WTC11 (cell line): ENCODE results near the gene ANXA2. TPM values are rescaled to one million over a fixed set of nuclear protein-coding genes. Genes with fewer than 3 reads are reported as not detected.

ENCODE experiments used
- ATAC-seq: fragments of 200-7000 bp; cut with Tn5 transposase; 2 replicates; pipeline ENCODE4 v1.10.0; 2021; ENCODE audit warnings: mild to moderate bottlenecking, moderate library complexity
- CTCF ChIA-PET: fragments of 300-600 bp; sonication (Branson Sonifier 250); formaldehyde crosslinking; loops from one replicate; lab custom pipeline; 2021; ENCODE audit warnings: antibody characterized with exemption; lab: Charles Lee
- POLR2A ChIA-PET: fragments of 350-600 bp; sonication (Branson Sonifier 250); formaldehyde crosslinking; loops from one replicate; lab custom pipeline; 2021; ENCODE audit warnings: antibody characterized with exemption; lab: Charles Lee
- DNase-seq: peaks from one replicate; pipeline ENCODE4 v3.0.0; 2021; ENCODE audit warnings: low spot score
- H3K27ac Mint-ChIP-seq: 2 replicates; pipeline ENCODE4 v1.8.0; 2021; ENCODE audit warnings: mixed read lengths
- H3K27me3 Mint-ChIP-seq: 2 replicates; pipeline ENCODE4 v1.8.0; 2021; ENCODE audit warnings: low read depth, mild to moderate bottlenecking, moderate library complexity, mixed read lengths
- H3K36me3 Mint-ChIP-seq: 2 replicates; pipeline ENCODE4 v1.8.0; 2021; ENCODE audit warnings: mixed read lengths
- H3K4me1 Mint-ChIP-seq: 2 replicates; pipeline ENCODE4 v1.8.0; 2022; ENCODE audit warnings: mixed read lengths
- H3K4me3 Mint-ChIP-seq: 2 replicates; pipeline ENCODE4 v1.8.0; 2021; ENCODE audit warnings: mild to moderate bottlenecking, moderate library complexity, mixed read lengths
- H3K9me3 Mint-ChIP-seq: 2 replicates; pipeline ENCODE4 v1.8.0; 2021; ENCODE audit warnings: mixed read lengths
- CREM ChIP-seq: sonication (generic); formaldehyde crosslinking; IDR thresholded peaks from 2 replicates; pipeline ENCODE4 v1.8.1; 2022; ENCODE audit warnings: mild to moderate bottlenecking, missing genetic modification reagents, moderate library complexity
- ETV6 ChIP-seq: sonication (generic); formaldehyde crosslinking; IDR thresholded peaks from 2 replicates; pipeline ENCODE4 v1.8.1; 2022; ENCODE audit warnings: mild to moderate bottlenecking, missing genetic modification reagents
- FOXK1 ChIP-seq: sonication (generic); formaldehyde crosslinking; IDR thresholded peaks from 2 replicates; pipeline ENCODE4 v1.8.0; 2022; ENCODE audit warnings: mild to moderate bottlenecking, moderate library complexity, missing genetic modification reagents
- GABPB1 ChIP-seq: sonication (generic); formaldehyde crosslinking; IDR thresholded peaks from 2 replicates; pipeline ENCODE4 v1.8.1; 2023; ENCODE audit warnings: mild to moderate bottlenecking, missing genetic modification reagents
- JAZF1 ChIP-seq: fragments of 250-450 bp; sonication (Bioruptor Pico); IDR thresholded peaks from 2 replicates; pipeline ENCODE4 v1.9.0; 2021; ENCODE audit warnings: moderate library complexity, mild to moderate bottlenecking, inconsistent platforms
- JUN ChIP-seq: sonication (generic); formaldehyde crosslinking; IDR thresholded peaks from 2 replicates; pipeline ENCODE4 v1.8.0; 2023; ENCODE audit warnings: mild to moderate bottlenecking, missing genetic modification reagents
- MXD4 ChIP-seq: fragments of 250-450 bp; sonication (Bioruptor Pico); IDR thresholded peaks from 2 replicates; pipeline ENCODE4 v1.8.0; 2021; ENCODE audit warnings: mild to moderate bottlenecking, moderate library complexity, borderline replicate concordance
- NFE2L1 ChIP-seq: sonication (generic); formaldehyde crosslinking; IDR thresholded peaks from 2 replicates; pipeline ENCODE4 v1.8.1; 2023; ENCODE audit warnings: missing genetic modification reagents
- NR1H2 ChIP-seq: sonication (generic); formaldehyde crosslinking; IDR thresholded peaks from 2 replicates; pipeline ENCODE4 v1.9.0; 2021; ENCODE audit warnings: mild to moderate bottlenecking, moderate library complexity, missing genetic modification reagents
- NR2C2 ChIP-seq: sonication (generic); formaldehyde crosslinking; IDR thresholded peaks from 2 replicates; pipeline ENCODE4 v1.8.0; 2022; ENCODE audit warnings: mild to moderate bottlenecking, missing genetic modification reagents
- SMAD4 ChIP-seq: sonication (generic); formaldehyde crosslinking; IDR thresholded peaks from 2 replicates; pipeline ENCODE4 v1.8.0; 2022; ENCODE audit warnings: mild to moderate bottlenecking, missing genetic modification reagents
- TP53 ChIP-seq: sonication (generic); formaldehyde crosslinking; IDR thresholded peaks from 2 replicates; pipeline ENCODE4 v1.8.1; 2023; ENCODE audit warnings: mild to moderate bottlenecking, missing genetic modification reagents
- ZBTB21 ChIP-seq: sonication (generic); formaldehyde crosslinking; IDR thresholded peaks from 2 replicates; pipeline ENCODE4 v1.8.1; 2023; ENCODE audit warnings: mild to moderate bottlenecking, missing genetic modification reagents, borderline replicate concordance
- ZNF138 ChIP-seq: sonication (generic); formaldehyde crosslinking; conservative IDR thresholded peaks from 2 replicates; pipeline ENCODE4 v1.8.1; 2022; ENCODE audit warnings: mild to moderate bottlenecking, moderate library complexity, missing genetic modification reagents
- ZNF317 ChIP-seq: sonication (generic); formaldehyde crosslinking; IDR thresholded peaks from 2 replicates; pipeline ENCODE4 v1.8.1; 2023; ENCODE audit warnings: low read depth, mild to moderate bottlenecking, moderate library complexity, missing genetic modification reagents, borderline replicate concordance
- ZNF416 ChIP-seq: fragments of 250-450 bp; sonication (Bioruptor Pico); IDR thresholded peaks from 2 replicates; pipeline ENCODE4 v1.9.0; 2021; ENCODE audit warnings: mild to moderate bottlenecking, inconsistent platforms
- total RNA-seq: library from RNA; stranded (reverse); gene quantifications from 3 replicates; pipeline ENCODE4 v1.2.3, GENCODE V29; 2021
- TF ChIP-seq, protein P1 (sequence below): sonication (generic); formaldehyde crosslinking; IDR thresholded peaks from 2 replicates; pipeline ENCODE4 v1.8.0; 2023; ENCODE audit warnings: missing genetic modification reagents, mild to moderate bottlenecking, borderline replicate concordance
- TF ChIP-seq, protein P2 (sequence below): sonication (generic); formaldehyde crosslinking; IDR thresholded peaks from 2 replicates; pipeline ENCODE4 v1.8.1; 2023; ENCODE audit warnings: mild to moderate bottlenecking, missing genetic modification reagents, borderline replicate concordance
- TF ChIP-seq, protein P3 (sequence below): fragments of 250-450 bp; sonication (Bioruptor Pico); IDR thresholded peaks from 2 replicates; pipeline ENCODE4 v2.1.2; 2022; ENCODE audit warnings: mild to moderate bottlenecking, moderate library complexity
- TF ChIP-seq, protein P4 (sequence below): sonication (generic); formaldehyde crosslinking; IDR thresholded peaks from 2 replicates; pipeline ENCODE4 v1.8.1; 2023; ENCODE audit warnings: mild to moderate bottlenecking, missing genetic modification reagents
- TF ChIP-seq, protein P5 (sequence below): fragments of 250-450 bp; sonication (Bioruptor Pico); IDR thresholded peaks from 2 replicates; pipeline ENCODE4 v1.9.0; 2021; ENCODE audit warnings: moderate library complexity, mild to moderate bottlenecking, inconsistent platforms, borderline replicate concordance

The ANXA2 gene
- total RNA-seq, 1 experiment from 2014 or later = 152 TPM

DNA sequence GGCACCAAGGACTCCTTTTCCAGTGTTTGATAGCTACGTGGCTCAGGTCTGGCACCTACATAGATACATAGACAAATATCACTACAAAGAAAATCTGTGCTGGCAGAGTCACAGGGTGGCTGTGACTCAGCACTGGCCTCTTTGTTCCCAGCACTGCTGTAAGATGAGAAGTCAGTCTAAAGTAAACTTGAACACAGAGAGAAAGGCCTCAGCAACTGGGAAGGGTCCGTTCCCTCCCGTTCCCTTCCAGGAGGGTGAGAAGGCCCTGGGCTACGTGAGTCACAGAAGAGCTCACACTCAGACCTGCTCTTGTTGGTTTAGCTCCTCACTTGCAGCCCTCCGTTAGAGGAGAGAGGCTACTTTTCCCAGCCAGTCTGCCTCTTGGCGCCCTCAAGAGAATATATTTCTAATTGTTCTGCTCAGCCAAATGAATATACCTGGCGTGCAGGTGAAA is 23.1 kb downstream of the ANXA2 start:
- H3K4me1 Mint-ChIP-seq = peaks cover 29% of the 10 kb centered on the region
- no peak overlapping the region for H3K4me3 Mint-ChIP-seq
- CTCF ChIA-PET = interaction anchor here (1.0 to 1.8 kb wide), 4 partner anchors 12 to 146 kb away, joined by 3 to 5 read pairs (median 4); no protein-coding TSS in a partner anchor

DNA sequence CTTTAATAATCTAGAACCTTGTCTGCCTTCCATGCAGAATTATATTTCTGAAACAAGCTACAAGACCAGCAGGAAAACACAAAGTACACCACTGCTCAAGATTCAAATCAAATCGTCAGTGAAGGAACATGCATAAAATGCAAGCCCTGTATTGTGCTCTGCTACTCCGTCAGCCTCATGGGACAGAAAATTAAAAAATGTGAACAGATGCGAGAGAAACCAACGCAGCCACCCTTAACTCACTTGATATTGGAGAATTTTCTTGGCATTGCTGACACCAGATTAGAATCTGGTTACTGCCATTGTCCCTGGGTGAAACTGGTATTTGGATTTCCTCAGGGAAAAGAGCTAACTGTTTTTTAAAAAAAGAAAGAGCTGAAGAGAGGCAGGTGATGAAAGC is 23.6 kb downstream of the ANXA2 start:
- no peak overlapping the region for H3K4me3 Mint-ChIP-seq
- H3K27ac Mint-ChIP-seq = peak overlapping the region; percentile 83
- DNase-seq (no peak), ATAC-seq (no peak)
- no peaks in the 10 kb centered on the region for H3K36me3 Mint-ChIP-seq
- H3K4me1 Mint-ChIP-seq = peaks cover 29% of the 10 kb centered on the region
- no peaks in the 10 kb centered on the region for H3K9me3 Mint-ChIP-seq
- POLR2A ChIA-PET = interaction anchor here (1.1 kb wide), 1 partner anchor 24 kb away, joined by 6 read pairs; no protein-coding TSS in a partner anchor
- H3K27me3 Mint-ChIP-seq = peaks cover 27% of the 10 kb centered on the region
- CTCF ChIA-PET = interaction anchor here (1.0 to 1.8 kb wide), 4 partner anchors 12 to 146 kb away, joined by 3 to 5 read pairs (median 4); no protein-coding TSS in a partner anchor
- TF ChIP-seq, protein P1, sequence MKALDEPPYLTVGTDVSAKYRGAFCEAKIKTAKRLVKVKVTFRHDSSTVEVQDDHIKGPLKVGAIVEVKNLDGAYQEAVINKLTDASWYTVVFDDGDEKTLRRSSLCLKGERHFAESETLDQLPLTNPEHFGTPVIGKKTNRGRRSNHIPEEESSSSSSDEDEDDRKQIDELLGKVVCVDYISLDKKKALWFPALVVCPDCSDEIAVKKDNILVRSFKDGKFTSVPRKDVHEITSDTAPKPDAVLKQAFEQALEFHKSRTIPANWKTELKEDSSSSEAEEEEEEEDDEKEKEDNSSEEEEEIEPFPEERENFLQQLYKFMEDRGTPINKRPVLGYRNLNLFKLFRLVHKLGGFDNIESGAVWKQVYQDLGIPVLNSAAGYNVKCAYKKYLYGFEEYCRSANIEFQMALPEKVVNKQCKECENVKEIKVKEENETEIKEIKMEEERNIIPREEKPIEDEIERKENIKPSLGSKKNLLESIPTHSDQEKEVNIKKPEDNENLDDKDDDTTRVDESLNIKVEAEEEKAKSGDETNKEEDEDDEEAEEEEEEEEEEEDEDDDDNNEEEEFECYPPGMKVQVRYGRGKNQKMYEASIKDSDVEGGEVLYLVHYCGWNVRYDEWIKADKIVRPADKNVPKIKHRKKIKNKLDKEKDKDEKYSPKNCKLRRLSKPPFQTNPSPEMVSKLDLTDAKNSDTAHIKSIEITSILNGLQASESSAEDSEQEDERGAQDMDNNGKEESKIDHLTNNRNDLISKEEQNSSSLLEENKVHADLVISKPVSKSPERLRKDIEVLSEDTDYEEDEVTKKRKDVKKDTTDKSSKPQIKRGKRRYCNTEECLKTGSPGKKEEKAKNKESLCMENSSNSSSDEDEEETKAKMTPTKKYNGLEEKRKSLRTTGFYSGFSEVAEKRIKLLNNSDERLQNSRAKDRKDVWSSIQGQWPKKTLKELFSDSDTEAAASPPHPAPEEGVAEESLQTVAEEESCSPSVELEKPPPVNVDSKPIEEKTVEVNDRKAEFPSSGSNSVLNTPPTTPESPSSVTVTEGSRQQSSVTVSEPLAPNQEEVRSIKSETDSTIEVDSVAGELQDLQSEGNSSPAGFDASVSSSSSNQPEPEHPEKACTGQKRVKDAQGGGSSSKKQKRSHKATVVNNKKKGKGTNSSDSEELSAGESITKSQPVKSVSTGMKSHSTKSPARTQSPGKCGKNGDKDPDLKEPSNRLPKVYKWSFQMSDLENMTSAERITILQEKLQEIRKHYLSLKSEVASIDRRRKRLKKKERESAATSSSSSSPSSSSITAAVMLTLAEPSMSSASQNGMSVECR (CRISPR knock-in tag) = no peak
- TF ChIP-seq MXD4 (CRISPR knock-in tag) = no peak
- no peak for TF ChIP-seq TP53
- no peak for TF ChIP-seq SMAD4 (CRISPR knock-in tag)
- TF ChIP-seq CREM (CRISPR knock-in tag) = no peak
- no peak for TF ChIP-seq ZNF317
- no peak for TF ChIP-seq ZNF416 (CRISPR knock-in tag)
- TF ChIP-seq, protein P2, sequence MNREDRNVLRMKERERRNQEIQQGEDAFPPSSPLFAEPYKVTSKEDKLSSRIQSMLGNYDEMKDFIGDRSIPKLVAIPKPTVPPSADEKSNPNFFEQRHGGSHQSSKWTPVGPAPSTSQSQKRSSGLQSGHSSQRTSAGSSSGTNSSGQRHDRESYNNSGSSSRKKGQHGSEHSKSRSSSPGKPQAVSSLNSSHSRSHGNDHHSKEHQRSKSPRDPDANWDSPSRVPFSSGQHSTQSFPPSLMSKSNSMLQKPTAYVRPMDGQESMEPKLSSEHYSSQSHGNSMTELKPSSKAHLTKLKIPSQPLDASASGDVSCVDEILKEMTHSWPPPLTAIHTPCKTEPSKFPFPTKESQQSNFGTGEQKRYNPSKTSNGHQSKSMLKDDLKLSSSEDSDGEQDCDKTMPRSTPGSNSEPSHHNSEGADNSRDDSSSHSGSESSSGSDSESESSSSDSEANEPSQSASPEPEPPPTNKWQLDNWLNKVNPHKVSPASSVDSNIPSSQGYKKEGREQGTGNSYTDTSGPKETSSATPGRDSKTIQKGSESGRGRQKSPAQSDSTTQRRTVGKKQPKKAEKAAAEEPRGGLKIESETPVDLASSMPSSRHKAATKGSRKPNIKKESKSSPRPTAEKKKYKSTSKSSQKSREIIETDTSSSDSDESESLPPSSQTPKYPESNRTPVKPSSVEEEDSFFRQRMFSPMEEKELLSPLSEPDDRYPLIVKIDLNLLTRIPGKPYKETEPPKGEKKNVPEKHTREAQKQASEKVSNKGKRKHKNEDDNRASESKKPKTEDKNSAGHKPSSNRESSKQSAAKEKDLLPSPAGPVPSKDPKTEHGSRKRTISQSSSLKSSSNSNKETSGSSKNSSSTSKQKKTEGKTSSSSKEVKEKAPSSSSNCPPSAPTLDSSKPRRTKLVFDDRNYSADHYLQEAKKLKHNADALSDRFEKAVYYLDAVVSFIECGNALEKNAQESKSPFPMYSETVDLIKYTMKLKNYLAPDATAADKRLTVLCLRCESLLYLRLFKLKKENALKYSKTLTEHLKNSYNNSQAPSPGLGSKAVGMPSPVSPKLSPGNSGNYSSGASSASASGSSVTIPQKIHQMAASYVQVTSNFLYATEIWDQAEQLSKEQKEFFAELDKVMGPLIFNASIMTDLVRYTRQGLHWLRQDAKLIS (CRISPR knock-in tag) = no peak
- TF ChIP-seq FOXK1 (CRISPR knock-in tag) = no peak
- TF ChIP-seq JUN = no peak

More for the DNA sequence above, 23.1 kb downstream of the ANXA2 start:
- POLR2A ChIA-PET = interaction anchor here (1.1 kb wide), 1 partner anchor 24 kb away, joined by 6 read pairs; no protein-coding TSS in a partner anchor
- TF ChIP-seq NR2C2 (CRISPR knock-in tag) (no peak), GABPB1 (CRISPR knock-in tag) (peak; percentile 74; the same call in 1 of the 2 replicates), NFE2L1 (CRISPR knock-in tag) (0 out of 2 replicates have a peak, but pooled peaks have one; percentile 51)
- TF ChIP-seq, all 79 proteins: peak for 2
- Mint-ChIP-seq H3K9me3 (no peaks in the 10 kb centered on the region), H3K27me3 (peaks cover 23% of the 10 kb centered on the region), H3K27ac (peak overlapping the region; percentile 83), H3K36me3 (no peaks in the 10 kb centered on the region; the same call in 1 of the 2 replicates)
- DNase-seq = peak; percentile 30
- ATAC-seq = peak; percentile 92

DNA sequence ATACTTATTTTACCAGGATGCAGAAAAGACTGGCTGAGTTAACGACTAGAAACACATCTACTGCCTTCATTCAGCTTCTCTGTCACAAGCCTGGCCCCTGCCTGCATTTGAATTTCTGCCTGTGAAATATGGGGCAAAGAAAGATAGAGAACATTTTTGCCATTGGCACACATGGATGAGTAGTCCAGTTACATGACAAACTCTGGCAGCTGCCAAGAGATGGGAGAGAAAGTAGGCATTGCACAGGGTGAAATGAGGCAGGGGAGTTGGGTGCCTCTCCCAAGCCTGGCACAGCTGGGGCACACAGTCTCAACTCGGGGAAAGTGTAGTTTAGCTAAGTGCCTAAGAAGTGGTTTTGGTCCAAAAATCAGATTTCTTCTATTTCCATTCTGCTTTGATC is 24.0 kb downstream of the ANXA2 start:
- Mint-ChIP-seq H3K27ac (peak overlapping the region; percentile 83; the same call in 1 of the 2 replicates), H3K4me3 (no peak overlapping the region), H3K36me3 (peaks cover 1% of the 10 kb centered on the region; the same call in 1 of the 2 replicates), H3K9me3 (no peaks in the 10 kb centered on the region), H3K27me3 (peaks cover 32% of the 10 kb centered on the region), H3K4me1 (peaks cover 29% of the 10 kb centered on the region)
- ATAC-seq (no peak), DNase-seq (no peak)
- ChIA-PET POLR2A (no interaction called here), CTCF (interaction anchor here (0.9 kb wide), 2 partner anchors 14 to 36 kb away, joined by 3 to 4 read pairs; no protein-coding TSS in a partner anchor)
- TF ChIP-seq ZNF138 (CRISPR knock-in tag) (no peak), FOXK1 (CRISPR knock-in tag) (no peak), JAZF1 (CRISPR knock-in tag) (no peak), NR1H2 (no peak), ETV6 (CRISPR knock-in tag) (no peak), ZBTB21 (no peak)
- TF ChIP-seq, protein P3, sequence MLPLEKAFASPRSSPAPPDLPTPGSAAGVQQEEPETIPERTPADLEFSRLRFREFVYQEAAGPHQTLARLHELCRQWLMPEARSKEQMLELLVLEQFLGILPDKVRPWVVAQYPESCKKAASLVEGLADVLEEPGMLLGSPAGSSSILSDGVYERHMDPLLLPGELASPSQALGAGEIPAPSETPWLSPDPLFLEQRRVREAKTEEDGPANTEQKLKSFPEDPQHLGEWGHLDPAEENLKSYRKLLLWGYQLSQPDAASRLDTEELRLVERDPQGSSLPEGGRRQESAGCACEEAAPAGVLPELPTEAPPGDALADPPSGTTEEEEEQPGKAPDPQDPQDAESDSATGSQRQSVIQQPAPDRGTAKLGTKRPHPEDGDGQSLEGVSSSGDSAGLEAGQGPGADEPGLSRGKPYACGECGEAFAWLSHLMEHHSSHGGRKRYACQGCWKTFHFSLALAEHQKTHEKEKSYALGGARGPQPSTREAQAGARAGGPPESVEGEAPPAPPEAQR = no peak
- TF ChIP-seq, protein P4, sequence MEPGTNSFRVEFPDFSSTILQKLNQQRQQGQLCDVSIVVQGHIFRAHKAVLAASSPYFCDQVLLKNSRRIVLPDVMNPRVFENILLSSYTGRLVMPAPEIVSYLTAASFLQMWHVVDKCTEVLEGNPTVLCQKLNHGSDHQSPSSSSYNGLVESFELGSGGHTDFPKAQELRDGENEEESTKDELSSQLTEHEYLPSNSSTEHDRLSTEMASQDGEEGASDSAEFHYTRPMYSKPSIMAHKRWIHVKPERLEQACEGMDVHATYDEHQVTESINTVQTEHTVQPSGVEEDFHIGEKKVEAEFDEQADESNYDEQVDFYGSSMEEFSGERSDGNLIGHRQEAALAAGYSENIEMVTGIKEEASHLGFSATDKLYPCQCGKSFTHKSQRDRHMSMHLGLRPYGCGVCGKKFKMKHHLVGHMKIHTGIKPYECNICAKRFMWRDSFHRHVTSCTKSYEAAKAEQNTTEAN = no peak
- TF ChIP-seq, protein P5, sequence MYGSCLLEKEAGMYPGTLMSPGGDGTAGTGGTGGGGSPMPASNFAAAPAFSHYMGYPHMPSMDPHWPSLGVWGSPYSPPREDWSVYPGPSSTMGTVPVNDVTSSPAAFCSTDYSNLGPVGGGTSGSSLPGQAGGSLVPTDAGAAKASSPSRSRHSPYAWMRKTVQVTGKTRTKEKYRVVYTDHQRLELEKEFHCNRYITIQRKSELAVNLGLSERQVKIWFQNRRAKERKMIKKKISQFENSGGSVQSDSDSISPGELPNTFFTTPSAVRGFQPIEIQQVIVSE (CRISPR knock-in tag) = no peak
